Measurements from ENCODE around the gene BCOR. TPM values are rescaled to one million over a fixed set of nuclear protein-coding genes. Genes with fewer than 3 reads are reported as not detected.

Gene BCOR
- total RNA-seq, 4 donors from 2014 or later: 12.0 to 20.1 (median 17.4) TPM

- H3K9me3 ChIP-seq: no peaks in the 10 kb centered on the region
- H3K4me3 ChIP-seq: no peak overlapping the region
- 46 to 63% methylated on average over 5 to 14 of the region's 14 CpGs for WGBS, 2 donors
- no peak overlapping the region for H3K27ac ChIP-seq
- TF ChIP-seq POLR2A (IDR thresholded peaks at IDR 0.05) (no peak), CTCF (IDR thresholded peaks at IDR 0.05) (no peak)
- DNase-seq: no peak
- intact Hi-C loops (cut with DNase I): no loop called here
- no peaks in the 10 kb centered on the region for H3K27me3 ChIP-seq
- peaks cover 7 to 49% (median 13%) of the 10 kb centered on the region in 3 donors for H3K36me3 ChIP-seq
- H3K4me1 ChIP-seq: peaks cover 0 to 12% (median 4%) of the 10 kb centered on the region in 3 donors
These were observed 20.8 kb downstream of the BCOR start for GRCh38 chrX:40076750-40077575.

GRCh38 chrX:40074959-40075332, 22.8 kb downstream of the BCOR start:
- TF ChIP-seq POLR2A (IDR thresholded peaks at IDR 0.05) (no peak), CTCF (IDR thresholded peaks at IDR 0.05) (no peak)
- intact Hi-C loops (cut with DNase I): no loop called here
- Histone ChIP-seq H3K27me3 (no peaks in the 10 kb centered on the region), H3K36me3 (peaks cover 8 to 62% (median 13%) of the 10 kb centered on the region in 3 donors), H3K4me1 (no peaks in the 10 kb centered on the region), H3K27ac (no peak overlapping the region), H3K9me3 (no peaks in the 10 kb centered on the region), H3K4me3 (no peak overlapping the region)
- 82 to 100% methylated on average over 5 to 12 of the region's 14 CpGs for WGBS, 2 donors
- DNase-seq: no peak

GRCh38 chrX:40074080-40074958, 23.4 kb downstream of the BCOR start:
- no peaks in the 10 kb centered on the region for H3K27me3 ChIP-seq
- no peak for DNase-seq
- TF ChIP-seq POLR2A (IDR thresholded peaks at IDR 0.05) (no peak), CTCF (IDR thresholded peaks at IDR 0.05) (no peak)
- H3K4me3 ChIP-seq: no peak overlapping the region
- no peak overlapping the region for H3K27ac ChIP-seq
- H3K9me3 ChIP-seq: no peaks in the 10 kb centered on the region
- H3K4me1 ChIP-seq: no peaks in the 10 kb centered on the region
- H3K36me3 ChIP-seq: peaks cover 8 to 69% (median 13%) of the 10 kb centered on the region in 3 donors
- intact Hi-C loops (cut with DNase I): no loop called here
- 89 to 97% methylated on average over 6 to 30 of the region's 37 CpGs for WGBS, 2 donors

- Histone ChIP-seq H3K36me3 (peaks cover 8 to 76% (median 13%) of the 10 kb centered on the region in 3 donors), H3K4me3 (no peak overlapping the region), H3K9me3 (no peaks in the 10 kb centered on the region), H3K27ac (no peak overlapping the region), H3K27me3 (no peaks in the 10 kb centered on the region), H3K4me1 (no peaks in the 10 kb centered on the region)
- TF ChIP-seq POLR2A (IDR thresholded peaks at IDR 0.05) (no peak), CTCF (IDR thresholded peaks at IDR 0.05) (no peak)
- intact Hi-C loops (cut with DNase I): no loop called here
- WGBS, 2 donors: 84% methylated on average over 15 of the region's 26 CpGs; no CpG with 5 or more reads in 1 of the 2 donors
- no peak for DNase-seq
These were observed 24.2 kb downstream of the BCOR start for GRCh38 chrX:40073439-40074054.
